ENCODE data around the gene SYCE1L. TPM values are rescaled to one million over a fixed set of nuclear protein-coding genes. Genes with fewer than 3 reads are reported as not detected.

Gene SYCE1L
- total and polyA plus RNA-seq, 2 of the 4 experiments (the other 2 are of a cell fraction) = 0.10 TPM; not detected in 1

- TF ChIP-seq RFX5 (IDR thresholded peaks at IDR 0.05; ENCODE audit: low read depth, low read length) = no peak
Observed at GRCh38 chr16:77171745-77172635, 27.2 kb upstream of the SYCE1L start (continued).

- Histone ChIP-seq H2BK20ac (ENCODE audit: low read depth, low read length) (no peak overlapping the region), H3K9me3 (ENCODE audit: control insufficient read depth, insufficient read depth, low read length) (no peaks in the 10 kb centered on the region), H2BK15ac (ENCODE audit: low read depth, low read length) (no peak overlapping the region), H4K8ac (ENCODE audit: low read depth in 2 of 2, low read length in 2 of 2) (no peak overlapping the region), H3K9ac (ENCODE audit: low read depth, low read length) (no peak overlapping the region), H3K9me1 (ENCODE audit: insufficient read depth, low read length) (no peaks in the 10 kb centered on the region), H3K27me3 (ENCODE audit: control insufficient read depth, insufficient read depth, low read length) (peaks cover 1% of the 10 kb centered on the region; the same call in 1 of the 2 replicates), H2AK5ac (ENCODE audit: low read depth, low read length) (no peak overlapping the region), H2AK9ac (replicated peaks; ENCODE audit: low read depth, low read length, poor library complexity) (no peak overlapping the region), H2AFZ (replicated peaks; ENCODE audit: low read length, poor library complexity) (no peak overlapping the region), H3K23ac (ENCODE audit: low read depth, low read length) (no peak overlapping the region), H3K18ac (ENCODE audit: low read depth, low read length) (no peak overlapping the region), H2BK5ac (ENCODE audit: low read depth, low read length, poor library complexity, severe bottlenecking) (no peak overlapping the region), H4K91ac (ENCODE audit: insufficient read depth, low read depth, low read length) (no peak overlapping the region), H3K4me3 (ENCODE audit: insufficient read depth, low read depth, low read length) (no peak overlapping the region), H4K20me1 (ENCODE audit: insufficient read depth, low read length) (no peaks in the 10 kb centered on the region), H3K56ac (ENCODE audit: extremely low read depth, insufficient read depth, low read length) (no peak overlapping the region), H3K14ac (replicated peaks; ENCODE audit: low read depth, low read length) (no peak overlapping the region), H3K27ac (ENCODE audit: insufficient read depth, low read length) (no peak overlapping the region), H4K5ac (ENCODE audit: low read depth, low read length) (no peak overlapping the region), H3K4ac (ENCODE audit: low read depth, low read length) (no peak overlapping the region), H3K79me1 (ENCODE audit: low read depth in 1 of 2, low read length in 2 of 2) (no peaks in the 10 kb centered on the region), H3K4me2 (ENCODE audit: low read depth, low read length) (no peak overlapping the region), H2BK120ac (ENCODE audit: low read depth, low read length) (no peak overlapping the region), H3K36me3 (ENCODE audit: control insufficient read depth, insufficient read depth, low read length) (no peaks in the 10 kb centered on the region), H3K4me1 (ENCODE audit: control insufficient read depth, insufficient read depth, low read length) (no peaks in the 10 kb centered on the region)
- CTCF ChIA-PET = no interaction called here
- POLR2A ChIA-PET (ENCODE audit: unreplicated experiment) = no interaction called here
- in situ Hi-C loops (cut with MboI; ENCODE audit: low sequenced_read_pairs) = loop anchor here (5.0 kb wide), 1 partner anchor 1386 kb away; no protein-coding TSS in a partner anchor
- dilution Hi-C loops (cut with HindIII; ENCODE audit: low sequenced_read_pairs, unreplicated experiment) = loop anchor here (25.0 kb wide), 1 partner anchor 1386 kb away; no protein-coding TSS in a partner anchor
- no TSS peak for BruUV-seq (replicated peaks)
- ATAC-seq (ENCODE audit: low read depth) (no peak), DNase-seq (no peak)
- intact Hi-C loops (cut with micrococcal nuclease) = loop anchor here (10.0 kb wide), 1 partner anchor 1528 kb away; the partner anchor contains the start of genes KARS1 and TERF2IP
- TF ChIP-seq SMC3 (IDR thresholded peaks at IDR 0.05; ENCODE audit: low read depth, low read length) (no peak), CTCF (conservative IDR thresholded peaks at IDR 0.05; ENCODE audit: low read depth, low read length) (no peak), ELK1 (IDR thresholded peaks at IDR 0.05; ENCODE audit: borderline replicate concordance, low read depth, low read length) (no peak), BHLHE40 (IDR thresholded peaks at IDR 0.05; ENCODE audit: low read depth, low read length) (no peak), RCOR1 (IDR thresholded peaks at IDR 0.05; ENCODE audit: insufficient replicate concordance, low read length) (no peak), FOS (IDR thresholded peaks at IDR 0.05; ENCODE audit: low read depth, low read length) (no peak), CHD1 (IDR thresholded peaks at IDR 0.05; ENCODE audit: low read depth, low read length) (no peak), MAFK (IDR thresholded peaks at IDR 0.05; ENCODE audit: low read depth, low read length) (no peak), NFE2L2 (IDR thresholded peaks at IDR 0.05; ENCODE audit: low read depth, low read length) (no peak), RAD21 (IDR thresholded peaks at IDR 0.05; ENCODE audit: low read length) (no peak), RFX5 (IDR thresholded peaks at IDR 0.05; ENCODE audit: low read depth, low read length) (no peak), MXI1 (IDR thresholded peaks at IDR 0.05; ENCODE audit: borderline replicate concordance, low read depth, low read length) (no peak), POLR2A (IDR thresholded peaks at IDR 0.05; ENCODE audit: low read depth, low read length) (no peak)
Observed at GRCh38 chr16:77172951-77173350, 26.3 kb upstream of the SYCE1L start.

Data from IMR-90 (cell line).